ENCODE results near the gene VEGFB.

GRCh38 chr11:64202992-64203391 lies 31.4 kb upstream of the VEGFB start:
- TF ChIP-seq POLR2A (IDR thresholded peaks at IDR 0.05): no peak
- no peak for TF ChIP-seq CTCF (IDR thresholded peaks at IDR 0.05)
